ENCODE measurements around the gene NECTIN2. TPM values are rescaled to one million over a fixed set of nuclear protein-coding genes. Genes with fewer than 3 reads are reported as not detected.

The NECTIN2 gene
- total and polyA plus RNA-seq, 2 experiments from 2014 or later = 193 to 307 TPM

DNA sequence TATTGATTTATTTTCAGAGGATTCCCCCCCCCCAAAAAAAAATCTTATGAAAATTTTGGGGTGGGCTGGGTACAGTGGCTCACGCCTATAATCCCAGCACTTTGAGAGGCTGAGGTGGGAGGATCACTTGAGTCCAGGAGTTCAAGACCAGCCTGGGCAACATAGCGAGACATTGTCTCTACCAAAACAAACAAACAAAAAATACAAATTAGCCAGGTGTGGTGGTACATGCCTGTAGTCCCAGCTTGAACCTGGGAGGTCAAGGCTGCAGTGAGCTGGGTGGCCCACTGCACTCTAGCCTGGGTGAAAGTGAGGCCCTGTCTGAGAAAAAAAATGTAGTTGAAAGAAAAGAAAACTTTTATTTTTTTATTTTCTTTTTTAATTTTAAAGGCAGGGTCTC is 17.9 kb downstream of the NECTIN2 start:
- no peaks in the 10 kb centered on the region for H3K9me3 ChIP-seq (ENCODE audit: low read depth)
- DNase-seq (ENCODE audit: low spot score) = no peak
- H3K27me3 ChIP-seq = no peaks in the 10 kb centered on the region
- no peaks in the 10 kb centered on the region for H3K9me2 ChIP-seq (replicated peaks; ENCODE audit: insufficient read depth)
- H3K4me3 ChIP-seq = no peak overlapping the region
- H4K20me1 ChIP-seq (ENCODE audit: insufficient read depth, poor library complexity, severe bottlenecking) = peaks cover 25% of the 10 kb centered on the region
- H3K36me3 ChIP-seq (replicated peaks; ENCODE audit: insufficient read depth, low read depth) = no peaks in the 10 kb centered on the region
- peaks cover 77% of the 10 kb centered on the region for H3K79me2 ChIP-seq
- no peak overlapping the region for H3K27ac ChIP-seq
- no peaks in the 10 kb centered on the region for H3K4me1 ChIP-seq (ENCODE audit: insufficient read depth)
- TF ChIP-seq EZH2 (IDR thresholded peaks at IDR 0.05; ENCODE audit: borderline replicate concordance) = no peak
- TF ChIP-seq, protein P1, sequence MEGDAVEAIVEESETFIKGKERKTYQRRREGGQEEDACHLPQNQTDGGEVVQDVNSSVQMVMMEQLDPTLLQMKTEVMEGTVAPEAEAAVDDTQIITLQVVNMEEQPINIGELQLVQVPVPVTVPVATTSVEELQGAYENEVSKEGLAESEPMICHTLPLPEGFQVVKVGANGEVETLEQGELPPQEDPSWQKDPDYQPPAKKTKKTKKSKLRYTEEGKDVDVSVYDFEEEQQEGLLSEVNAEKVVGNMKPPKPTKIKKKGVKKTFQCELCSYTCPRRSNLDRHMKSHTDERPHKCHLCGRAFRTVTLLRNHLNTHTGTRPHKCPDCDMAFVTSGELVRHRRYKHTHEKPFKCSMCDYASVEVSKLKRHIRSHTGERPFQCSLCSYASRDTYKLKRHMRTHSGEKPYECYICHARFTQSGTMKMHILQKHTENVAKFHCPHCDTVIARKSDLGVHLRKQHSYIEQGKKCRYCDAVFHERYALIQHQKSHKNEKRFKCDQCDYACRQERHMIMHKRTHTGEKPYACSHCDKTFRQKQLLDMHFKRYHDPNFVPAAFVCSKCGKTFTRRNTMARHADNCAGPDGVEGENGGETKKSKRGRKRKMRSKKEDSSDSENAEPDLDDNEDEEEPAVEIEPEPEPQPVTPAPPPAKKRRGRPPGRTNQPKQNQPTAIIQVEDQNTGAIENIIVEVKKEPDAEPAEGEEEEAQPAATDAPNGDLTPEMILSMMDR (IDR thresholded peaks at IDR 0.05; ENCODE audit: poor library complexity) = no peak
- no peak overlapping the region for H3K4me2 ChIP-seq
- no peak overlapping the region for H2AFZ ChIP-seq
- WGBS (ENCODE audit: low lambda C conversion rate, missing lambda C conversion rate) = 97% methylated on average over 2 of the region's 2 CpGs

GRCh38 chr19:44865196-44865767 is 19.2 kb downstream of the NECTIN2 start:
- no peak overlapping the region for H2AFZ ChIP-seq
- no peaks in the 10 kb centered on the region for H3K36me3 ChIP-seq (replicated peaks; ENCODE audit: insufficient read depth, low read depth)
- 99% methylated on average over 27 of the region's 27 CpGs for WGBS (ENCODE audit: low lambda C conversion rate, missing lambda C conversion rate)
- H3K4me2 ChIP-seq = no peak overlapping the region
- no peak overlapping the region for H3K4me3 ChIP-seq
- no peak overlapping the region for H3K27ac ChIP-seq
- TF ChIP-seq EZH2phosphoT487 (IDR thresholded peaks at IDR 0.05; ENCODE audit: low read depth, severe bottlenecking, unreplicated experiment) (no peak), EZH2 (IDR thresholded peaks at IDR 0.05; ENCODE audit: borderline replicate concordance) (no peak)
- TF ChIP-seq, protein P1 (IDR thresholded peaks at IDR 0.05; ENCODE audit: poor library complexity) = no peak
- H4K20me1 ChIP-seq (ENCODE audit: insufficient read depth, poor library complexity, severe bottlenecking) = peaks cover 14% of the 10 kb centered on the region
- H3K79me2 ChIP-seq = peaks cover 64% of the 10 kb centered on the region
- no peaks in the 10 kb centered on the region for H3K27me3 ChIP-seq
- H3K4me1 ChIP-seq (ENCODE audit: insufficient read depth) = no peaks in the 10 kb centered on the region
- DNase-seq (ENCODE audit: low spot score) = no peak
- no peaks in the 10 kb centered on the region for H3K9me2 ChIP-seq (replicated peaks; ENCODE audit: insufficient read depth)
- H3K9me3 ChIP-seq (ENCODE audit: low read depth) = no peaks in the 10 kb centered on the region

GRCh38 chr19:44866664-44867063 is 20.6 kb downstream of the NECTIN2 start:
- Histone ChIP-seq H3K36me3 (replicated peaks; ENCODE audit: insufficient read depth, low read depth) (no peaks in the 10 kb centered on the region), H2AFZ (no peak overlapping the region), H3K4me2 (no peak overlapping the region), H3K4me1 (ENCODE audit: insufficient read depth) (peaks cover 5% of the 10 kb centered on the region), H3K27me3 (no peaks in the 10 kb centered on the region), H3K9me2 (replicated peaks; ENCODE audit: insufficient read depth) (no peaks in the 10 kb centered on the region), H3K4me3 (no peak overlapping the region), H4K20me1 (ENCODE audit: insufficient read depth, poor library complexity, severe bottlenecking) (peaks cover 8% of the 10 kb centered on the region), H3K27ac (no peak overlapping the region), H3K9me3 (ENCODE audit: low read depth) (no peaks in the 10 kb centered on the region), H3K79me2 (peaks cover 59% of the 10 kb centered on the region)
- no peak for DNase-seq (ENCODE audit: low spot score)
- WGBS (ENCODE audit: low lambda C conversion rate, missing lambda C conversion rate) = 97% methylated on average over 4 of the region's 4 CpGs
- TF ChIP-seq EZH2phosphoT487 (IDR thresholded peaks at IDR 0.05; ENCODE audit: low read depth, severe bottlenecking, unreplicated experiment) (no peak), EZH2 (IDR thresholded peaks at IDR 0.05; ENCODE audit: borderline replicate concordance) (no peak)
- TF ChIP-seq, protein P1 (IDR thresholded peaks at IDR 0.05; ENCODE audit: poor library complexity) = no peak

Data from hepatocyte (in vitro differentiated cells).